ENCODE measurements around the gene PITPNB. TPM values are rescaled to one million over a fixed set of nuclear protein-coding genes. Genes with fewer than 3 reads are reported as not detected.
A peak's percentile ranks its signal among the peaks of the same experiment; 100 is the strongest.

PITPNB gene
- total RNA-seq, 2 donors from 2014 or later, result 59.6 to 68.2 TPM

- H3K4me3 Mint-ChIP-seq, result peak overlapping the region; percentile 13
- H3K27ac ChIP-seq (ENCODE audit: low read depth, low read length), result no peak overlapping the region
- WGBS, 2 experiments (ENCODE audit: insufficient coverage in 1 of 2, insufficient read length in 1 of 2), result 66 to 70% methylated on average over 2 to 4 of the region's 4 CpGs
- no peaks in the 10 kb centered on the region for H3K9me3 ChIP-seq (ENCODE audit: control insufficient read depth, low read length)
- peaks cover 45% of the 10 kb centered on the region for H3K36me3 ChIP-seq (ENCODE audit: control insufficient read depth, insufficient read depth, low read length)
- no peak for TF ChIP-seq CTCF (conservative IDR thresholded peaks at IDR 0.05)
- H3K36me3 Mint-ChIP-seq (ENCODE audit: low read depth), result peaks cover 21% of the 10 kb centered on the region
- H3K4me3 ChIP-seq (ENCODE audit: low read length), result no peak overlapping the region
- H3K4me1 Mint-ChIP-seq, result peaks cover 55% of the 10 kb centered on the region
- no peaks in the 10 kb centered on the region for H3K27me3 ChIP-seq (ENCODE audit: control insufficient read depth, insufficient read depth, low read length, poor library complexity, severe bottlenecking)
- no peak overlapping the region for H3K9ac ChIP-seq (ENCODE audit: extremely low read depth, low read length, poor library complexity, severe bottlenecking)
- H3K27ac Mint-ChIP-seq, result peak overlapping the region; percentile 86
- peaks cover 6% of the 10 kb centered on the region for H3K9me3 Mint-ChIP-seq
- peaks cover 22% of the 10 kb centered on the region for H3K4me1 ChIP-seq (ENCODE audit: control insufficient read depth, insufficient read depth, low read length)
- no peak for DNase-seq
- H3K27me3 Mint-ChIP-seq (ENCODE audit: insufficient read depth), result no peaks in the 10 kb centered on the region
These were observed 51.7 kb downstream of the PITPNB start for GRCh38 chr22:27867085-27867952.

GRCh38 chr22:27866135-27867084 is 52.6 kb downstream of the PITPNB start:
- TF ChIP-seq CTCF (conservative IDR thresholded peaks at IDR 0.05), result no peak
- peak overlapping the region; percentile 13 for H3K4me3 Mint-ChIP-seq
- 85 to 89% methylated on average over 4 to 7 of the region's 7 CpGs for WGBS, 2 experiments (ENCODE audit: insufficient coverage in 1 of 2, insufficient read length in 1 of 2)

GRCh38 chr22:27865496-27865895 is 53.6 kb downstream of the PITPNB start:
- Histone ChIP-seq H3K4me1 (ENCODE audit: control insufficient read depth, insufficient read depth, low read length) (peaks cover 22% of the 10 kb centered on the region), H3K36me3 (ENCODE audit: control insufficient read depth, insufficient read depth, low read length) (peaks cover 43% of the 10 kb centered on the region), H3K27ac (ENCODE audit: low read depth, low read length) (no peak overlapping the region), H3K27me3 (ENCODE audit: control insufficient read depth, insufficient read depth, low read length, poor library complexity, severe bottlenecking) (no peaks in the 10 kb centered on the region), H3K4me3 (ENCODE audit: low read length) (no peak overlapping the region), H3K9ac (ENCODE audit: extremely low read depth, low read length, poor library complexity, severe bottlenecking) (no peak overlapping the region), H3K9me3 (ENCODE audit: control insufficient read depth, low read length) (no peaks in the 10 kb centered on the region)
- H3K27me3 Mint-ChIP-seq (ENCODE audit: insufficient read depth), result no peaks in the 10 kb centered on the region
- H3K4me3 Mint-ChIP-seq, result no peak overlapping the region
- 90 to 100% methylated on average over 1 to 4 of the region's 6 CpGs for WGBS, 2 experiments (ENCODE audit: insufficient coverage in 1 of 2, insufficient read length in 1 of 2)
- peaks cover 17% of the 10 kb centered on the region for H3K36me3 Mint-ChIP-seq (ENCODE audit: low read depth)
- no peaks in the 10 kb centered on the region for H3K9me3 Mint-ChIP-seq
- H3K27ac Mint-ChIP-seq, result peak overlapping the region; percentile 89
- no peak for DNase-seq
- H3K4me1 Mint-ChIP-seq, result peaks cover 54% of the 10 kb centered on the region
- TF ChIP-seq CTCF (conservative IDR thresholded peaks at IDR 0.05), result no peak

More at GRCh38 chr22:27866135-27867084, 52.6 kb downstream of the PITPNB start:
- Histone ChIP-seq H3K36me3 (ENCODE audit: control insufficient read depth, insufficient read depth, low read length) (peaks cover 44% of the 10 kb centered on the region), H3K9ac (ENCODE audit: extremely low read depth, low read length, poor library complexity, severe bottlenecking) (no peak overlapping the region), H3K9me3 (ENCODE audit: control insufficient read depth, low read length) (no peaks in the 10 kb centered on the region), H3K27ac (ENCODE audit: low read depth, low read length) (no peak overlapping the region), H3K27me3 (ENCODE audit: control insufficient read depth, insufficient read depth, low read length, poor library complexity, severe bottlenecking) (no peaks in the 10 kb centered on the region), H3K4me1 (ENCODE audit: control insufficient read depth, insufficient read depth, low read length) (peaks cover 22% of the 10 kb centered on the region), H3K4me3 (ENCODE audit: low read length) (no peak overlapping the region)
- H3K4me1 Mint-ChIP-seq, result peaks cover 55% of the 10 kb centered on the region
- H3K27me3 Mint-ChIP-seq (ENCODE audit: insufficient read depth), result no peaks in the 10 kb centered on the region
- peaks cover 1% of the 10 kb centered on the region for H3K9me3 Mint-ChIP-seq
- DNase-seq, result no peak
- peaks cover 20% of the 10 kb centered on the region for H3K36me3 Mint-ChIP-seq (ENCODE audit: low read depth)
- peak overlapping the region; percentile 89 for H3K27ac Mint-ChIP-seq
